Bronchial epithelial cell (primary cell): ENCODE measurements around the gene MYO10. TPM values are rescaled to one million over a fixed set of nuclear protein-coding genes. Genes with fewer than 3 reads are reported as not detected.
A peak's percentile ranks its signal among the peaks of the same experiment; 100 is the strongest.

Experiments used
- DNase-seq: peaks from one replicate; pipeline ENCODE4 v3.0.0-alpha.2; 2010; ENCODE audit warnings: low read depth
- FAIRE-seq: peaks from 2 replicates; lab custom pipeline; 2011; peaks lifted over from hg19 to GRCh38; lab: Jason Lieb, UNC
- H3K27me3 ChIP-seq: 2 replicates; pipeline ENCODE4 v1.5.1; 2011; ENCODE audit warnings: low read length; ENCODE audit not compliant: control insufficient read depth, insufficient read depth
- H3K36me3 ChIP-seq: 2 replicates; pipeline ENCODE4 v1.5.1; 2011; ENCODE audit warnings: low read length; ENCODE audit not compliant: control insufficient read depth, insufficient read depth
- H3K4me3 ChIP-seq: 2 replicates; pipeline ENCODE4 v1.5.1; 2011; ENCODE audit warnings: mild to moderate bottlenecking, low read depth, low read length, control low read depth
- CTCF ChIP-seq: IDR thresholded peaks from 2 replicates; pipeline ENCODE4 v1.5.1; 2011; ENCODE audit warnings: mild to moderate bottlenecking, moderate library complexity, low read length, control low read depth, inconsistent platforms; ENCODE audit not compliant: insufficient read depth, severe bottlenecking
- total RNA-seq: library from RNA; depleted of rRNA; stranded (reverse); fragments of >200 nt; gene quantifications from 2 replicates; pipeline ENCODE4 v1.2.1, GENCODE V29; 2014

MYO10 gene
- total RNA-seq, 1 donor from 2014 or later = 39.5 TPM

GRCh38 chr5:16888694-16889124 lies 47.4 kb downstream of the MYO10 start:
- FAIRE-seq = no peak
- peak; percentile 84 for DNase-seq
- TF ChIP-seq CTCF = no peak
- no peaks in the 10 kb centered on the region for H3K27me3 ChIP-seq
- no peak overlapping the region for H3K4me3 ChIP-seq
- no peaks in the 10 kb centered on the region for H3K36me3 ChIP-seq

- no peak overlapping the region for H3K4me3 ChIP-seq
- no peak for FAIRE-seq
- no peaks in the 10 kb centered on the region for H3K27me3 ChIP-seq
- no peak for TF ChIP-seq CTCF
- no peak for DNase-seq
- no peaks in the 10 kb centered on the region for H3K36me3 ChIP-seq
These were observed 49.2 kb downstream of the MYO10 start for GRCh38 chr5:16886793-16887345.

GRCh38 chr5:16886366-16886736 lies 49.7 kb downstream of the MYO10 start:
- no peaks in the 10 kb centered on the region for H3K27me3 ChIP-seq
- no peak for TF ChIP-seq CTCF
- H3K36me3 ChIP-seq = no peaks in the 10 kb centered on the region
- H3K4me3 ChIP-seq = no peak overlapping the region
- no peak for DNase-seq
- no peak for FAIRE-seq

GRCh38 chr5:16885635-16886365 lies 50.3 kb downstream of the MYO10 start:
- Histone ChIP-seq H3K36me3 (no peaks in the 10 kb centered on the region), H3K27me3 (no peaks in the 10 kb centered on the region), H3K4me3 (no peak overlapping the region)
- no peak for FAIRE-seq
- TF ChIP-seq CTCF = no peak
- DNase-seq = no peak

GRCh38 chr5:16884595-16884994 lies 51.5 kb downstream of the MYO10 start:
- no peak for FAIRE-seq
- no peak for TF ChIP-seq CTCF
- Histone ChIP-seq H3K36me3 (no peaks in the 10 kb centered on the region), H3K27me3 (no peaks in the 10 kb centered on the region), H3K4me3 (no peak overlapping the region)
- peak; percentile 63 for DNase-seq
